ENCODE data around the gene POLN.
"Not testable (repeated sequence)": the region's sequence is repeated elsewhere in the genome, so short reads cannot be mapped to it uniquely, and the experiment has no call there.

Gene POLN

DNA sequence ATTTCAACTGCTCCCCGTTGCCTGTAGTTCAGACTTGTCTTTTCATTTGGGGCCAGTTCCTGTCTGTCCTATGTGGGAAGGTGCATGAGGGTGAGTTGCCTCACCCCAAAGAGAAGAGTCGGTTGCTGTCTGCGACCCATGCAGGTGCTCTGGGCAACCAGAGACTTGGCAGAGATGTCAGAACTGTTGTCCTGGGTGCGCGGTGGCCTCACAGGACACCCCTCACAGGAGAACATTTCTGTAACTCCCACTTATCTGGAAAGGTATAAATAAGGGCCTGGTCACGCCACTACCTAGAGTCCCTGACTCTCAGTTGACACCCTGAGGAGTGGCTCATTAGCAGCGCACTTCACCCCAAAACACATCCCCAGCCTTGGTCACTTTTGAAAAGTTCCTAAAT, 192.5 kb downstream of the POLN start:
- DNase-seq = no peak

DNA sequence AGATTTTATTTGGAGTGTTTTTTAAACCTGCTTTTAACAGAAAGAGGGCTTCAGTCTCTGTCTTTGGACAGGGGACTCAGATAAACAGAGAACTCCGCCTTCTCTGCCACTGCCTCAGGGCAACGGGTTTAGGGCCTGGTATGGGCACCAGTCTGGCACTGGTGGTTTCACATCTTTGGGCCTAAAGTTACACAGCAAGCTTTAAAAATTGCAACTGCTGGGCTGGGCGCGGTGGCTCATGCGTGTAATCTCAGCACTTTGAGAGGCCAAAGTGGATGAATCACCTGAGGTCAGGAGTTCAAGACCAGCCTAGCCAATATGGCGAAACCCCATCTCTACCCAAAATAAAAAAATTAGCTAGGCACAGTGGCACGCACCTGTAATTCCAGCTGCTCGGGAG, 193.1 kb downstream of the POLN start:
- no peak for DNase-seq

DNA sequence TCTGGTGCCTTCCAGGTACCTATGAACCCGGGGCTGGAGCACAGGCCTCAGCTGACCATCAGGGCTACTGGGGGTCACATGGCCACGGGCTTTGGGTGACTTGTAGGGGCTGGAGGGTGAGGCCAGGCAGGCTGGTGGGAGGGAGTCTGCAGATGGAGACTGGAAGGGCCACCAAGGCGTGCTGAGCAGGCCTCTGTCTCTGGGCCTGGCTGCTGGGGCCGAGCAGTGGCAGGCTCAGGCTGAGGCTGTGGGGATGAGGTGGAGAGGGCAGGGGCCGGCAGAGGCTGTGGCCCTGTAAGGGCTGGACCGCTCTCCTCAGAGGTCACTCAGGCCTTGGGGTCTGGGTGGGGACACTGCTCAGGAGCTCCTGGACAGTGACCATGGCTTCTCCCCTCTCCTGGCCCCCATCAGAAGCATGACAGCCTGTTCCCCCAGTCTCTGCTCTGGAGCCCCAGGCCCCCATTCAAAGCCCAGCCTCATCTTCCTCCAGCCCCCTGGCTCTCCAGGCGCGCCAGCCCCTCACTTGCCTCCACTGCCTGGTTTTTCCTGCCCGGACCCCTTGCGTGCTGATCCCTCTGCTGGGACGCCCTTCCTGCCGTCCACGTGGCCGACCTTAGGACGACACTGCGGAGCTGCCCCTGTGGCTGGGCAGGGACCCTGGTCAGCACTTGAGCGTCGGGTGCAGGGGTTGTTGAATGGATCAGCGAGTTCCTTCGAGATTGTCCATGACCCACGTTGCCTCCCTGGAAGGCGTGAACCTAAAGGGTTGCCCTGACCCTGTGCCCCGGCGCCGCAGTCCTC, 193.9 kb downstream of the POLN start:
- no peak for DNase-seq

DNA sequence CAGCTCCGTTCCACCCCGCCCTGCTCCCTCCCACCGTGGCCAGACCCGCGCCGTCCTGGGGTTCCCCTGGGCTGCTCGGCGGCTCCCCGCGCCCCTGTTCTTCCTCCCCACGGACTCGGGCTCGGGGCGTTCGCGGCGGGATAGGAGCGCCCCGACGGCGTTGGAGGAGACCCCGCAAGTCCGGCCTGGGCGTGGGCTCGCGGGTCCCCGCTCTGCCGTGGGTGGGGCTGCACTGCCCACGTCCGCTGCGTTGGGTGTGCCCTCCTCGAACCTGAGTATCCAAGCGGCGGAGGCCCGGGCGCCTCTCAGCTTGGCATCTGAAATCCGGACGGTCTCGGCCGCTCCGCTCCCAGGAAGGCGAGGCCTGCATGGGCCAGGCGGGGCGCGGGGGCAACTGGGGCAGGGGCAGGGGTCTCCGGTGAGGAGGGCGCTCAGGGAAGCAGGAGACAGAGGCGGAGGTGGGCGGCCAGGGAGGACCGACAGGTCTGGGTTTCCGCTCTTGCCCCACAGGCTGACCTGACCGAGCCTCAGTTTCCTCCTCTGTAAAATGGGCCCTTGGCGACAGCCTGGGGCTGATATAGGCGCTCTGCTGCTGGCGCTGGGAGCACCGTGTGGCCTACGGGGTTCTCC, 194.8 kb downstream of the POLN start:
- no peak for DNase-seq

DNA sequence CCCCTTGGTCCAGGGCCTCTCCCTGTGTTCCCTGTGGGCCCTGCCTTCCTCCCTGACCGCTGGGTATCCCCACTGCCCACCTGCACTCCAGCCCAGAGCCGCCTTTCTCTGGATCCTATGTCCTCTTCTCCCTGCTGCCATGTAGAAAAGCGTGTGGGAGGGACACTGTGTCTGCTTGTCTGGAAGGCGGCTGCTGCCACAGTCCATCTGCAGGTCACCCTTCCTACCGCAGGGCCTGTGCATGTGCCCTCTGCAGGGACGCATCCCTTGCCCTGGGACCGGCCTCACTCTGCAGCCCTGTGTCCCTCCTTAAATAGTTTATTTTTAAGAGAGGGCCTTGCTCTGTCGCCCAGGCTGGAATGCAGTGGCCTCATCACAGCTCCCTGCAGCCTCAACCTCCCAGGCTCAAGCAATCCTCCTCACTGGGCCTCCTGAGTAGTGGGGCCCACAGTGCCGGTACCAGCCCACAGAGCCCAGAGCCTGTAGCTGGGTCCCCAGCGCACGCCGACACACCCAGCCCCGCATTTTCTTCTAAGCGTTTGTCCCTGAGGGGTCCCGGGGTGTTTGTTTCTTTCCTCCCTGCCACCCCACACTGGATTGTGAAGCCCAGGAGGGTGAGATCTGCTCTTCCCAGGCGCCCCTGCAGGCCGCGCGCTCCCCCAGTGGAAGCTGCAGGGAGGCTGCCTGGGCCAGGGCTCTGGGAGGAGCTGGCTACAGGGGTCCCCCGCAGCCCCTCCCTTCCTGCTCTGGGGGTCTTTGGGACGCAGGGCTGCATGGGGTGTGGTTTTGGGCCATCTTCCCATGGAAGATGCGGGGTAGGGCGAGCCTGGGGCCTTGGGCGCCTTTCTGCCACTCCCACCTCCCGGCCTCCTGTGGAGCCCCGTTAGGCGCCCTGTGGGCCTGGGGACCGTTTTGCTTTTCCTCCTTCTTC, 195.6 kb downstream of the POLN start:
- no peak for DNase-seq

DNA sequence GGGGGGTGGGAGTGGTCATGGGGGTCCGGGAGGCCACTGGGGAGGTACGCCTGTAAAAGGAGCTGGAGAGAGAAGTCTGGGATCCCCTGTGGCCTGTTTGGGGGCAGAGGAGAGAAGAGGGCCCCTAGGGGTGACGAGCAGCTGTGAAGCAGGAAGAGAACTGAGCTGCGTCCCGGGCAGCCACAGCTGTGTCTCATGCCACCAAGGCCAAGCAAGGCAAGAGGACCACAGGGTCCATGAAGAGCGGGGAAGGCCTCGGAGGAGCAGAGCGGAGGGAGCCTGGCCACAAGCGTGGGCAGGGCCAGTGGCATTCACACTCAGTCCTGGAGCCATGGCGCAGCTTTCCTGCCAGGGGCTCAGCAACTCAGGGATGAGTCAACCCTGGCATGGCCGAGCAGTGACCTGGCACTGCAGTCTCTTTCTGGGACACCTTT, 196.4 kb downstream of the POLN start:
- no peak for DNase-seq

DNA sequence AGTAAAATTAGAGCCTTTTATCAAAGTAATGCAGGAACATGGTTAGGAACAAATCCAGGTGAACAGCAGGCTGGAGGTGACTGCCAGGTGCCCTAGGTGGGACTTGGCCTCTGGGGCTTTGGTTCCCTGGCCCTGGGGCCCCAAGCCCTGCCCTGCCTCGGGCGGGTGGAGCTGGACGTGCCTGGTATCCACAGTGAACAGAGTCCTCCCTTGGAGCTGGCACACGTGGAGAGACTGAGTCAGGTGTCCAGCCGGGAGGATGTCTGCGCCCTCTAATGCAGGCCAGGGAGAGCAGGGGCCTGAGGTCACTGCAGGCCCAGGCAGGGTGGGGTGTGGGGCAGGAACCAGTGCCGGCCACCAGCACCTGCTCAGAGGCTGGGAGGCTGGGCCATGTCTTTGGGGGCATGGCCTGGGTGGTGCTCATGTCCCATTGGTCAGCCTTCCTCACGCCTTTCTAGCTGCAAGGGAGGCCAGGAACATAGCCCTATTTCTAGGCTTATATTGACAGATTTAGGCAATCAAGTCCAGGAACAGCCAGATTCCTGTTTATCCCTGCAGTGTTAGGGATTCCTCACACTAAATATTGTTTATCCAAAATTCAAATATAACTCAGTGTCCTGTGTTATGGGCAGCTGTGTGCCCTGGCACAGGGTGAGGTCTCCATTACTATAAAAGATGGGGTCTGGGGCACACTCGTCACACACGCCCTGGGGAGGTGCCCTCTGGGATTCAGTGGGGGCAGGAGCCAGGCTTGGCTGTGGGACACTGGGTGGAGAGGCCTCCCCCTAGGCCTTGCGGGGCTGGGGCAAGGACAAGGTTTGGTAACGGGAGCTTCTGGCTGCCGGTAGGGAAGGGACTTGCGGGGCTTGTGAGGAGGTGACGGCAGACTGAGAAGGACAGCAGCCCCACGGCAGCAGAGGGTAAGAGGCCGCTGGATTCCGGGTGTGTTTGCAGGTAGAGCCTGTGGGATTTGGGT, 197.1 kb downstream of the POLN start:
- DNase-seq = no peak

DNA sequence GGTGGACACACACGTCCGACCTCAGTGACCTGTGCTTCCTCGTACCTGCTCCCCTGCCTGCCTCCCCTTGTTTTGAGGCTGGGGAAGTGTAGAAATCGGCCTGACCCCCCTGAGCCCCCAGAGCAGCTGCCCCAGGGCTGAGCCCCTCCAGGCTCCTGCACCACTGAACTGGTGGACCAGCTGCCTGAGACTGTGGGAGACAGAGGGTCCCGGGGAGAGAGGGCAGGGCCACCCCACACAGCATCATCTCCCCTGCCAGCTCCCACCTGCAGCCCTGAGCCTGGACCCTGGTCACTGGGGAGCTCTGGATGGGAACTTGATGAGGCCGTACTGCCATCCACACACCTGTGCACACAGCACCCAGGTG, 197.8 kb downstream of the POLN start:
- DNase-seq = no peak

DNA sequence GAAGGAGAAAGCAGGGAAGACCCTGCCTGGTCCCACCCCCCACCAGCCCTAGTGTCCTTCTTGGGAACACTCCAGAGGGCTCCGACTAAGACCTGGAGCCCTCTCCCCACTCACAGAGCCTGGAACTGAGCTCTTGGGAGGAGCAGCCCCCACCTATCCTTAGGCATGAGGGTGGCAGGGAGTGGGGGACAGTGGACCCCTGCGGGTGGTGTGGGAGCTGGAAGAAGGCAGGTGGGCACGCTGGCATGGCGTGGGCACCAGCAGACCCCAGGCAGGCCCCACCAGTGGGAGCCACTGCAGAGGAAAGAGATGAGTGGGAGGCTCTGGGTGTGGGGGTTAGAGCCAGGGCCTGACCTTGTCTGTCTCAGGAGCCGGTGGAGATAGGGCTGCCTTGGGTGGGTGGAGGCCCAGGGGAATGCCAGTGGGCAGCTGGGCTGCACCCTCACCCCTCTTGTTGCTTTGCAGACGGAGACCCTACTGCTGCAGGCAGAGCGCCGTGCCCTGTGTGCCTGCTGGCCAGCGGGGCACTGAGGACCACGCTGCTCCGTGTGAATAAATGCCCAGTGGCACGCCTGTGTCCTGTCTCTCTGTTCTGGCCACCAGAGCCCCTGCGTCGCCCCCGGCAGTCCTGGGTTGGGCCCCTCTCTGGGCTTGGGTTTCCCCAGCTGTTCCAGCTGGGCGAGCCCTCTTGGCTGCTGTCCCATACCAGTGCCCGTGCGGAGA, 198.4 kb downstream of the POLN start:
- DNase-seq = no peak

DNA sequence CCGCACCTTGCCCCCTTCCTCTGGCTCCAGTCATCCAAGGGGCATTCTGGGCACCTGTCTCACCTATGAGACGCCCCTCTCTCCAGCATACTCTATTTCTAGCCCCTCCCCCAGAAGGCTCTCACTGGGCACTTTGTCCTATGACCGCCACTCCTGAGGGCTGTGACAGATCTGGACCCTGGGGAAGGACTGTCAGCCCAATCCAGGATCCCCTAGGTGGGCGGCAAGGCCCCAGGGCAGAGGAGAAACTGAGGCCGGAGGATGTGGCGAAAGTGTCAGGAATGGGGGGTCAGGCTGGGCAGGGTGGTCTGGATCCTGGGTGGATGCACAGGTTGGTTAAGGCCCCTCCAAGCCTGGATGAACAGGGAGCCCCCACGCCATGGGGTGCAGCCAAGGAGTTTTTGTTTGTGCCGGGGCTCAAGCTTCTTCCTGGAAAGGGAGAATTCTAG, 198.9 kb downstream of the POLN start:
- no peak for DNase-seq

DNA sequence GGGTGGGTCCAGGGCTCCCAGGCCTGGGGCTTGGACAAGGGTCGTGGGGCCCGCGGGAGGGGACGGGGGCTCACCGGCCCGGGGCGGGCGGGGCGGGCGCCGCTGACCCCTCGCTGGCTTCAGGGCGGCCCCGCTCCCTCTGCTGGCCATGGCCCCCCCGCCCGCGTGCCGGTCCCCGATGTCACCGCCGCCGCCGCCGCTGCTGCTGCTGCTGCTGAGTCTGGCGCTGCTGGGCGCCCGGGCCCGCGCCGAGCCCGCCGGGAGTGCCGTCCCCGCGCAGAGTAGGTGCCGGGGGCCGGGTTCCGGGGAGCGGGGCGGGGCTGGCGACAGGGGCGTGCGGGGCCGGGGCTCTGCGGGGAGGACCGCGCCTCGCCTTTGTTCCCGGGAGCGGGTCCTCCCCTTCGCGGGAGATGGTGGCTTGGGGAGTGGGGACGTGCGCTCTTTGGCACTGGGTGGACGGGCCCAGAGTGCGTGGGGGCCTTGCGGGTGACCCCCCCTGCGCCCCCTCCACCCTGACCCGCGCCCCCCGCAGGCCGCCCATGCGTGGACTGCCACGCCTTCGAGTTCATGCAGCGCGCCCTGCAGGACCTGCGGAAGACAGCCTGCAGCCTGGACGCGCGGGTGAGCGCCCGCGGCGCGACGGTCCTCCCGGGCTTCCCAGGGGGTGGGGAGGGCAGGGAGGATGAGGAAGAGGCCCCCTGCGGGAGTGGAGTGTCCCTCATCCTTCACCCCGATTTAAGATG, 199.5 kb downstream of the POLN start:
- peak; percentile 38 for DNase-seq

DNA sequence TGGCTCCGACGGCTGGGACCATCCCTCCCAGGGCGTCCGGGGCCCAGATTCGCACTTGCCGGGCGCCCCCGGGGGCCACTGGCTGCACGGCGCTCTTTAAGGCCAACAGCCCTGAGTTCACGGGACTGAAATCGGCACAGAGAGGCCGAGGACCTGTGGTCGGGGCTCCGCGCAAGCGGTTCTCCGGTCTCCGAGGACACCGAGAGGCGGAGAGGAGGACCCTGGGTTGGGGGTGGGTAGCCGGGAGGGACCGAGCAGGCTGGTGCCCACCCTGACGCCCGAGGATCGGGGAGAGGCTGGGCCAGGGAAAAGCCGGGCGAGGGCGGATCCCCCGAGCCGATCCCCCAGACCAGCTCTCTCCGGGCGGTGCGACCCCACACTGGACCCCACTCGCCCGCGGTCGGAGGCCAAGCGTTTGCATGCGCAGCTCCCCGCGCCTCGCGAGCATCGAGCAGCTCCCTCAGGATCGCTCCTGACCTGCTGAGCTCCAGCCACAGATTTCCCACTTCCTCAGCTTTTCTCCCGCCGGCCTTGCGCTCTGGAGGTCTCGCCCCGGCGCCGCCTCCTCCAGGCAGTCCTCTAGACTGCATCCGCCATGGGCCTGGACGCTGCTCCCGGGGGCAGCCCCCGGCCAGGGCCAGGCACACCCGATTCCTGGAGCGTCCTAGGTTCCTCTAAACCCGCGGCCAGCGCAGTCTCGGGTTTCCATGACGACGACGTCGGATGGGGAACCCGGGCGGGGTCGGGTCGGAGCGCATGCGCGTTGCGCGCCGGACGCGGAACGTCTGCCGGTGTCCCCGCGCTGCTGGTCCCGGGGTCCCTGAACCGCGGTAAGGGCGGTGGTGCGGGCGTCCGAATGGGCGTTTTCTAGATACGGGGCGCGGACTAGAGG, 200.4 kb downstream of the POLN start:
- peak; percentile 91 for DNase-seq

DNA sequence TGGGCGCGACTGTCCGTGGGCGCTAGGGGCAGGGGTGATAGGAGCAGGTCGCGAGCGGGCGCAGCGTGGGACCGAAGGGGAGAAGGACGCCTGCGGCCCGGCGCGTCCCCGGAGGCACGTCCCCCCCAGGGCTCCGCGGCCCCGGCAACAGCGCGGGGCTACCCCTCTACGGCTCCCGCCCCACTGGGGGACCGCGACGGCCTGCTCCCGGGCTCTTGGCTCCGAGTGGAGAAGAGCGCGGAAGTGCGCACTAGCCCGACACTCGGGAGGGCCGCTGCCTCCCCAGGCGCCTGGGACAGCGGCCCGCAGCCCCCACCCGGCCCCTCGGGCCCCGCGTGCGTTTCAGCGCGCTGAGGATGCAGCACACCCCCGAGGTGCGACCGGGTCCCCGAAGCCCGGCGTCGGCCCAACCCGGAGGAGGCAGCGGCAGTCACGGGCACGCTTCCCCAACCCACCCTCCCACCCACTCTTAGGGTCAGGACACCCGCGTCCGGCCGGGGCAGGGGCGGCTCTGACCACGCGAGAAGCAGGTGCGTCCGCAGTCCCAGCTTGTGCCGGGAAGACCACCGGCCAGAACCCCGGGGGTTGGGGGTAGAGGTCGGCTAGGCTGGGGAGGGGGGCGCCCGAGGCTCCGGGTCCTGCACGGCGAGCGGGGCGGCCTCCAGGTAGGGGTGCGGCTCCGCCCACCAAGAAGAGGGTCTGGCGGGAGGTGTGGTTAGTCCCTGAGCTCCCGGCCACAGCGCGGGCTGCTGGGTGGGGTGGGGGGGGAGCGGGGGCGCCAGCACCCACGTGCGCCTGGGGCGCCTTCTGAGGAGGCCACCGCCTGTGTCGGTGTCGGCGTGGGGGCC, 201.3 kb downstream of the POLN start:
- no peak for DNase-seq

DNA sequence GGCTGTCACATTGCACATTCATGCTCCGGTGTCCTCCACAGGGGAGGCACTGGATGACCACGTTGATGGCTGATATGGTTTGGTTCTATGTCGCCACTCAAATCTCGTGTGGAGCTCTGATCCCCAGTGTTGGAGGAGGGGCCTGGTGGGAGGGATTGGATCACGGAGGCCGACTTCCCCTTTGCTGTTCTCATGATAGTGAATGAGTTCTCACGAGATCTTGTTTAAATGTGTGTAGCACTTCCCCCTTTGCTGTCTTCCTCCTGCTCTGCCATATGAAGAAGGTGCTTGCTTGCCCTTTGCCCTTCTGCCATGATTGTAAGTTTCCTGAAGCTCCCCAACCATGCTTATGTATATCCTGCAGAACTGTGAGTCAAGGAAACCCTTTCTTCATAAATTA, 205.1 kb downstream of the POLN start:
- peak; percentile 24 for DNase-seq

DNA sequence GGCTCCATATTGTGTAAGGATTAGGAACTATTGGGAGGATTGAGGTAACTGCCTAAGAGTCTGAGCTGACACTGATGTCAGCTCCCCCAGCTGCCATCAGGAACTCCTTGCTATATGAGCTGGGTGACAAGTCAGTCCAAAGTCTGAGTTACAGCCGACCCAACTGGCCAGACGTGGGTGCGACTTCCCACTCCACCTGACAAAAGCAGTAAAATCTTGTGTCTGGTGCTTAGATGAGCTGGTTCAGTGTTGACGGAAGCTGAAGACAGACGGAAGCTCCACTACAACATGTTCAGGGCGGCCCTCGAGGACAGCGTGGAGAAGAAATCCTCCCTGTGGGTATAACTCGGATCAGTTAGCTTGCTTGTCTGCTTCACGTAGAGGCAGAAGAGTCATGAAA, 205.6 kb downstream of the POLN start:
- no peak for DNase-seq

DNA sequence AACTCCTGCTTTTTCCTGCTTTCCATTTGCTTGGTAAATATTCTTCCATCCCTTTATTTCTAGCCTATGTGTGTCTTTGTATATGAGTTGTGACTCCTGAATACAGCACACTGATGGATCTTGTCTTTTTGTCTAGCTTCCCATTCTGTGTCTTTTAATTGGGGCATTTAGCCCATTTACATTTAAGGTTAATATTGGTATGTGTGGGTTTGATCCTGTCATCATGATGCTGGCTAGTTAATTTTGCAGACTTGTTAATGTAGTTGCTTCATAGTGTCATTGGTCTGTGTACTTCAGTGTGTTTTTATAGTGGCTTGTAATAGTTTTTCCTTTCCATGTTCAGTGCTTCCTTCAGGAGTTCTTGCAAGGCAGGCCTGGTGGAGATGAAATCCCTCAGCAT, 210.8 kb downstream of the POLN start:
- not testable (repeated sequence) for DNase-seq

DNA sequence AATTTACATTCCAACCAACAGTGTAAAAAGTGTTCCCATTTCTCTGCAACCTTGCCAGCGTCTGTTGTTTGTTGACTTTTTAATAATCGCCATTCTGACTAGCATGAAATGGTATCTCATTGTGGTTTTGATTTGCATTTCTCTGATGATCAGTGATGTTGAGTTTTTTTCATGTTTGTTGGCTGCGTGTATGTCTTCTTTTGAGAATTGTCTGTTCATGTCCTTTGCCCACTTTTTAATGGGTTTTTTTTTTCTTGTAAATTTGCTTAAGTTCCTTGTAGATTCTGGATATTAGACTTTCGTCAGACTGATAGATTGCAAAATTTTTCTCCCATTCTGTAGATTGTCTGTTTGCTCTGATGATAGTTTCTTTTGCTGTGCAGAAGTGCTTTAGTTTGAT, 214.8 kb downstream of the POLN start:
- DNase-seq = not testable (repeated sequence)

DNA sequence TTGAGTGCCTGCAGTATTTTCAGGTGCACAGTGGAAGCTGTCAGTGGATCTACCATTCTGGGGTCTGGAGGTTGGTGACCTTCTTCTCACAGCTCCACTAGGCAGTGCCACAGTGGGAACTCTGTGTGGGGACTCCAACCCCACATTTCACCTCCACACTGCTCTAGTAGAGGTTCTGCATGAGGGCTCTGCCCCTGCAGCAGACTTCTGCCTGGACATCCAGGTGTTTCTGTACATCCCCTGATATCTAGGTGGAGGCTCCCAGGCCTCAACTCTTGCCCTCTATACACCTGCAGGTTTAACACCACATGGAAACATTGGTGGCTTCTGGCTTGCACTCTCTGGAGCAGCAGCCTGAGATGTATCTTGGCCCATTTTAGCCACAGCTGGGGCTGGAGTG, 216.1 kb downstream of the POLN start:
- DNase-seq = no peak

DNA sequence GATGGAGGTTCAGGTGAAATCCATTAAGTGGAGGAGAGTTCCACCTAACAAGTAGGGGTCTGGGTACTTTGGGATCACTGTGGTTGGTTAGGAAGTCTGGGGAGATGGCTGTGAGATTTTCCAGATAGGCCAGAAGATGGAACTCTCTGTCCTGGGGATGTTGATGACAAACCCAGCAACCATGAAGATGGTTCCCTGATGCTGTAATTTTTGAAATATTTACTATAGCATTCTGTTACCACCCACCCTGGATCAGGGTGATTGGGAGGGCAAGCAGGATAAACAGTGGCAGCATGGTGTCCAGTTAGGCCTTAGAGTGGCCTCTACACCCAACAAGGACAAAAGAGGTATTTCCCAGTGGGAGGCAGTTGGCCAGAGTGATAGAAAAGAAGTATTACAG, 217.2 kb downstream of the POLN start:
- no peak for DNase-seq
